K562 (cell line): ENCODE data around the gene CNNM2.

Experiments
- BDP1 ChIP-seq: IDR thresholded peaks from 3 replicates; pipeline ENCODE4 v1.6.1; 2011; ENCODE audit not compliant: insufficient read length, insufficient read depth
- HLTF ChIP-seq: fragments of 450-650 bp; IDR thresholded peaks from 2 replicates; pipeline ENCODE4 v1.6.1; 2016
- IRF2 ChIP-seq: sonication (generic); formaldehyde crosslinking; IDR thresholded peaks from 2 replicates; pipeline ENCODE4 v1.8.1; 2022; ENCODE audit warnings: mild to moderate bottlenecking, missing genetic modification reagents
- KAT7 ChIP-seq: sonication (generic); formaldehyde crosslinking; IDR thresholded peaks from 2 replicates; pipeline ENCODE4 v1.8.0; 2022; ENCODE audit warnings: missing genetic modification reagents, mild to moderate bottlenecking, borderline replicate concordance
- KDM1A ChIP-seq, 2 experiments: fragments of 450-650 bp; IDR thresholded peaks; 2 replicates each; pipeline ENCODE4 v1.6.1; 2016; ENCODE audit warnings: mild to moderate bottlenecking in 2 of 2
- KLF13 ChIP-seq: fragments of 450-650 bp; IDR thresholded peaks from 2 replicates; pipeline ENCODE4 v1.6.1; 2016; ENCODE audit warnings: missing genetic modification characterization, low read depth, mild to moderate bottlenecking, missing compliant biosample characterization, moderate library complexity, borderline replicate concordance
- NCOR1 ChIP-seq: fragments of 450-650 bp; IDR thresholded peaks from 2 replicates; pipeline ENCODE4 v1.6.1; 2016; ENCODE audit warnings: mild to moderate bottlenecking, moderate library complexity
- RBM22 ChIP-seq: fragments of 200-400 bp; formaldehyde crosslinking; IDR thresholded peaks from 2 replicates; pipeline ENCODE4 v1.6.1; 2018; ENCODE audit warnings: low read length, low read depth; ENCODE audit not compliant: poor library complexity, severe bottlenecking
- RFX5 ChIP-seq: IDR thresholded peaks from 2 replicates; pipeline ENCODE4 v1.6.1; 2011; ENCODE audit warnings: low read depth, mild to moderate bottlenecking, improper control_type of control experiment, low read length
- TRIM24 ChIP-seq, 2 experiments: fragments of 450-650 bp; IDR thresholded peaks; 2 replicates each; pipeline ENCODE4 v1.6.1; 2016
- ZNF140 ChIP-seq: fragments of 250-450 bp; sonication (Bioruptor Pico); IDR thresholded peaks from 2 replicates; pipeline ENCODE4 v1.8.0; 2021; ENCODE audit warnings: moderate library complexity, mild to moderate bottlenecking, inconsistent platforms
- TF ChIP-seq, protein P1 (sequence below): sonication (generic); formaldehyde crosslinking; IDR thresholded peaks from 2 replicates; pipeline ENCODE4 v1.5.0; 2020; ENCODE audit warnings: missing genetic modification reagents
- TF ChIP-seq, protein P2 (sequence below), 3 experiments: IDR thresholded peaks in 2 of 3; conservative IDR thresholded peaks in 1 of 3; 2 replicates each; pipeline ENCODE4 v1.5.1; 2011 to 2012; ENCODE audit warnings: low read length in 3 of 3, mild to moderate bottlenecking in 3 of 3, control low read depth in 2 of 3, improper control_type of control experiment in 1 of 3, inconsistent platforms in 1 of 3, low read depth in 1 of 3, mixed read lengths in 1 of 3, moderate library complexity in 1 of 3; ENCODE audit not compliant: insufficient read depth in 2 of 3

DNA sequence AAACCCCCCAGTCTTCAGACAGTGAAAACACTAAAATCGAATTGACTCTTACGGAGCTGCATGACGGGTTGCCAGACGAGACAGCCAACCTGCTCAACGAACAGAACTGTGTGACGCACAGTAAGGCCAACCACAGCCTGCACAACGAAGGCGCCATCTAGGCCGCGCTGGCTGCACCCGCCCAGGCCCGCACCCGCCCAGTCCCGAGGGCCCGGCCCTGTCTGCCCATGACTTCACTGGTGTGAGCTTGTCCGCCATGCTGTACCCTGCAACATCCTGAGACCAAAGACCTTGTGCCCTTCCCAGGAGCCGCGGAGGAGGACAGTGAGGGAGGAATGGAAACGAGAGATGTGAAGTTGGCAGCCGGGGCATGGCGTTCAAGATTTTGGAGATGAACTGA is 158.9 kb downstream of the CNNM2 start:
- TF ChIP-seq KAT7 (no peak), IRF2 (no peak), RBM22 (no peak), RFX5 (no peak), BDP1 (no peak), NCOR1 (no peak), ZNF140 (CRISPR knock-in tag) (no peak), TRIM24 (IDR thresholded peaks at IDR 0.05) (no peak), KDM1A (IDR thresholded peaks at IDR 0.05) (no peak), KLF13 (tag) (no peak), HLTF (no peak)
- TF ChIP-seq, protein P1, sequence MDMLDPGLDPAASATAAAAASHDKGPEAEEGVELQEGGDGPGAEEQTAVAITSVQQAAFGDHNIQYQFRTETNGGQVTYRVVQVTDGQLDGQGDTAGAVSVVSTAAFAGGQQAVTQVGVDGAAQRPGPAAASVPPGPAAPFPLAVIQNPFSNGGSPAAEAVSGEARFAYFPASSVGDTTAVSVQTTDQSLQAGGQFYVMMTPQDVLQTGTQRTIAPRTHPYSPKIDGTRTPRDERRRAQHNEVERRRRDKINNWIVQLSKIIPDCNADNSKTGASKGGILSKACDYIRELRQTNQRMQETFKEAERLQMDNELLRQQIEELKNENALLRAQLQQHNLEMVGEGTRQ: no peak
- TF ChIP-seq, protein P2, sequence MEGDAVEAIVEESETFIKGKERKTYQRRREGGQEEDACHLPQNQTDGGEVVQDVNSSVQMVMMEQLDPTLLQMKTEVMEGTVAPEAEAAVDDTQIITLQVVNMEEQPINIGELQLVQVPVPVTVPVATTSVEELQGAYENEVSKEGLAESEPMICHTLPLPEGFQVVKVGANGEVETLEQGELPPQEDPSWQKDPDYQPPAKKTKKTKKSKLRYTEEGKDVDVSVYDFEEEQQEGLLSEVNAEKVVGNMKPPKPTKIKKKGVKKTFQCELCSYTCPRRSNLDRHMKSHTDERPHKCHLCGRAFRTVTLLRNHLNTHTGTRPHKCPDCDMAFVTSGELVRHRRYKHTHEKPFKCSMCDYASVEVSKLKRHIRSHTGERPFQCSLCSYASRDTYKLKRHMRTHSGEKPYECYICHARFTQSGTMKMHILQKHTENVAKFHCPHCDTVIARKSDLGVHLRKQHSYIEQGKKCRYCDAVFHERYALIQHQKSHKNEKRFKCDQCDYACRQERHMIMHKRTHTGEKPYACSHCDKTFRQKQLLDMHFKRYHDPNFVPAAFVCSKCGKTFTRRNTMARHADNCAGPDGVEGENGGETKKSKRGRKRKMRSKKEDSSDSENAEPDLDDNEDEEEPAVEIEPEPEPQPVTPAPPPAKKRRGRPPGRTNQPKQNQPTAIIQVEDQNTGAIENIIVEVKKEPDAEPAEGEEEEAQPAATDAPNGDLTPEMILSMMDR (IDR thresholded peaks at IDR 0.05 in 2 of 3, conservative IDR thresholded peaks at IDR 0.05 in 1 of 3; ENCODE audit: insufficient read depth in 2 of 3, low read depth in 1 of 3, low read length in 3 of 3): no peak
